Activated CD8-positive, alpha-beta memory T cell treated with anti-CD3 and anti-CD28 coated beads, Interleukin-2, amount 10 ng/mL, durations not matched to agents 7 days and 5 days (primary cell): ENCODE results near the gene GATB. TPM values are rescaled to one million over a fixed set of nuclear protein-coding genes. Genes with fewer than 3 reads are reported as not detected.

ENCODE experiments used
- ATAC-seq: fragments of 150-1000 bp; cut with Tn5 transposase; one replicate; pipeline ENCODE4 v1.10.0; 2021; ENCODE audit warnings: moderate library complexity
- CTCF ChIA-PET: fragments of 350-600 bp; sonication (Branson Sonifier 250); formaldehyde crosslinking; loops from one replicate; lab custom pipeline; 2021; ENCODE audit warnings: antibody characterized with exemption; lab: Charles Lee
- DNase-seq: peaks from one replicate; pipeline ENCODE4 v3.0.0-alpha.2; 2020
- H3K27ac Mint-ChIP-seq: one replicate; pipeline ENCODE4 v1.8.0; 2021; ENCODE audit warnings: mild to moderate bottlenecking, mixed read lengths
- H3K27me3 Mint-ChIP-seq: one replicate; pipeline ENCODE4 v1.8.0; 2021; ENCODE audit warnings: mixed read lengths
- H3K36me3 Mint-ChIP-seq: one replicate; pipeline ENCODE4 v1.8.0; 2021; ENCODE audit warnings: mild to moderate bottlenecking, mixed read lengths
- H3K4me1 Mint-ChIP-seq: one replicate; pipeline ENCODE4 v1.8.0; 2021; ENCODE audit warnings: mixed read lengths
- H3K4me3 Mint-ChIP-seq: one replicate; pipeline ENCODE4 v1.8.0; 2021; ENCODE audit warnings: mild to moderate bottlenecking, moderate library complexity, mixed read lengths
- H3K9me3 Mint-ChIP-seq: one replicate; pipeline ENCODE4 v1.8.0; 2022; ENCODE audit warnings: low read depth, mixed read lengths
- total RNA-seq, 2 experiments: library from RNA; stranded (reverse); gene quantifications; one replicate each; pipeline ENCODE4 v1.2.3, GENCODE V29; 2021

The GATB gene
- total RNA-seq, 2 experiments from 2014 or later = 14.1 to 17.9 TPM

- Mint-ChIP-seq H3K4me3 (no peak overlapping the region), H3K27ac (no peak overlapping the region), H3K4me1 (no peaks in the 10 kb centered on the region), H3K36me3 (no peaks in the 10 kb centered on the region), H3K9me3 (no peaks in the 10 kb centered on the region), H3K27me3 (peaks cover 9% of the 10 kb centered on the region)
- no peak for DNase-seq
- no peak for ATAC-seq
- CTCF ChIA-PET = no interaction called here
These were observed 38.0 kb upstream of the GATB start for GRCh38 chr4:151798678-151799416.

DNA sequence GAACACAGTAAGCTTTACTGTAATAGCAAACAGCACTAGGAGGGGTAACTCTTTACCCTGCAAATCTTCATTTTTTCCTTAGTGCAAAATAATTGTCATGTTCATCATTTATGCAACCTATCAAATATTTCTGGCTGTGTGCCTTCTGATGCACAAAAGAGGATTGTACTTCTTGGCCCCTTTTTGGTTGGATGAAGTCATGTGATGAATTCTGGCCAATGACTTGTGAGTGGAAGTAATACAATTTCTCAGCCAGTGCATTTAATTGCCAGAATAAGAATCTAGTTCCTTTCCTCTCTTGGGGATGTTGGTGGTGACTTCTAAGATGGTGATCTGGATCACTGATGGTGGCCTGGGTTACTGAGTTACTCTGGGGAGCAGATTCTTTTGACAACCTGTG lies 37.0 kb upstream of the GATB start:
- CTCF ChIA-PET = no interaction called here
- Mint-ChIP-seq H3K27ac (no peak overlapping the region), H3K36me3 (no peaks in the 10 kb centered on the region), H3K4me1 (no peaks in the 10 kb centered on the region), H3K4me3 (no peak overlapping the region), H3K9me3 (no peaks in the 10 kb centered on the region), H3K27me3 (peaks cover 9% of the 10 kb centered on the region)
- ATAC-seq (no peak), DNase-seq (no peak)

DNA sequence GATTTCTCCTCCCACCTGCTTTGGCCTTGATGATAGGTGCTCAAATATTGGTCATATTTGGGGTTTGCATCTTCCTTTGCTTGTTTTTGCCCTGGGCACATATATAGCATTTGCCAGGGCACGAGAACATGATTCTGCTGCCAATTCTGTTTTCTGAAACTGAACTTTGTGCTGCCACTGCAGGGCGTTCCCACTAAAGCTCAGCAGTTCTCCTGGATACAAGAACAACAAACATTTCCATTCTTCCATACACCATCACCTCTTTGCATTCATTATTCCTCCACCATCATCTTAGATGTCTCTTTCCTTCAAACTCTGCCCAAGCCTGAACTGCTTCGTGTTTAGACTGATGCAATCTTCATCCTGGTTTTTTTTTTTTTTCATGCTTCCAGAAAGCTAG lies 36.3 kb upstream of the GATB start:
- ATAC-seq = no peak

DNA sequence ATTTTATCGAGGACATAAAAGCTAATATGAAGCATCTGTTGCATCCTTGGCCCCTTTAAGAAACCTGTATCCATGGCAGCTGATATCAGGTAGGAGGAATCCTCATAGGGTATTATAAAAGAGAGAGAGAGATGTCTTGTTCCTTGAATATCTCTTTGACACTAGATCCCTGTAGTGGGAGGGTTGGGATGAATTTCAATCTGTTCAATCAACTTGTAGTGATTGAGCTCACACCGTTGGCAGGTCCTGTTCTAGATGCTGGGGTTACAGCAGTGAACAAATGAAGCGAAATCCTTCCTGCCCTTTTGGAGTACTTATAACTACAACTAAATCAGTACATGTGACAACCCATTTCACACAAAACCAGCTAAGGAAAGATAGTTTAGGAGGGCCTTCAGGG lies 35.3 kb upstream of the GATB start:
- Mint-ChIP-seq H3K4me1 (no peaks in the 10 kb centered on the region), H3K27me3 (peaks cover 13% of the 10 kb centered on the region), H3K27ac (no peak overlapping the region), H3K4me3 (no peak overlapping the region), H3K36me3 (no peaks in the 10 kb centered on the region), H3K9me3 (no peaks in the 10 kb centered on the region)
- no peak for ATAC-seq
- CTCF ChIA-PET = interaction anchor here (0.6 to 1.1 kb wide), 2 partner anchors 14 to 1881 kb away, joined by 3 read pairs; no protein-coding TSS in a partner anchor
- DNase-seq = no peak

More for the DNA sequence above, 36.3 kb upstream of the GATB start:
- DNase-seq = no peak
- no peaks in the 10 kb centered on the region for H3K4me1 Mint-ChIP-seq
- no peak overlapping the region for H3K4me3 Mint-ChIP-seq
- peaks cover 9% of the 10 kb centered on the region for H3K27me3 Mint-ChIP-seq
- H3K27ac Mint-ChIP-seq = no peak overlapping the region
- H3K9me3 Mint-ChIP-seq = no peaks in the 10 kb centered on the region
- H3K36me3 Mint-ChIP-seq = no peaks in the 10 kb centered on the region
- CTCF ChIA-PET = no interaction called here

- CTCF ChIA-PET = no interaction called here
- Mint-ChIP-seq H3K27ac (no peak overlapping the region), H3K9me3 (no peaks in the 10 kb centered on the region), H3K4me1 (no peaks in the 10 kb centered on the region), H3K27me3 (peaks cover 18% of the 10 kb centered on the region), H3K36me3 (no peaks in the 10 kb centered on the region), H3K4me3 (no peak overlapping the region)
- DNase-seq (no peak), ATAC-seq (no peak)
These were observed 32.2 kb upstream of the GATB start for GRCh38 chr4:151792995-151793394.

GRCh38 chr4:151792530-151792929 lies 31.7 kb upstream of the GATB start:
- Mint-ChIP-seq H3K4me1 (no peaks in the 10 kb centered on the region), H3K27me3 (peaks cover 18% of the 10 kb centered on the region), H3K9me3 (no peaks in the 10 kb centered on the region), H3K27ac (no peak overlapping the region), H3K36me3 (no peaks in the 10 kb centered on the region), H3K4me3 (no peak overlapping the region)
- CTCF ChIA-PET = interaction anchor here (1.0 kb wide), 1 partner anchor 10 kb away, joined by 4 read pairs; no protein-coding TSS in a partner anchor
- no peak for DNase-seq
- ATAC-seq = no peak

GRCh38 chr4:151788021-151788420 lies 27.2 kb upstream of the GATB start:
- no peak overlapping the region for H3K4me3 Mint-ChIP-seq

GRCh38 chr4:151786158-151786495 lies 25.3 kb upstream of the GATB start:
- no peaks in the 10 kb centered on the region for H3K9me3 Mint-ChIP-seq
- ATAC-seq (no peak), DNase-seq (no peak)
- H3K27ac Mint-ChIP-seq = no peak overlapping the region
- no peak overlapping the region for H3K4me3 Mint-ChIP-seq
- peaks cover 28% of the 10 kb centered on the region for H3K27me3 Mint-ChIP-seq
- H3K4me1 Mint-ChIP-seq = no peaks in the 10 kb centered on the region
- H3K36me3 Mint-ChIP-seq = no peaks in the 10 kb centered on the region
- CTCF ChIA-PET = interaction anchor here (0.7 kb wide), 1 partner anchor 139 kb away, joined by 3 read pairs; no protein-coding TSS in a partner anchor

More at GRCh38 chr4:151788021-151788420, 27.2 kb upstream of the GATB start:
- Mint-ChIP-seq H3K36me3 (no peaks in the 10 kb centered on the region), H3K9me3 (no peaks in the 10 kb centered on the region), H3K27ac (no peak overlapping the region), H3K27me3 (peaks cover 24% of the 10 kb centered on the region), H3K4me1 (no peaks in the 10 kb centered on the region)
- CTCF ChIA-PET = no interaction called here
- no peak for ATAC-seq
- DNase-seq = no peak

DNA sequence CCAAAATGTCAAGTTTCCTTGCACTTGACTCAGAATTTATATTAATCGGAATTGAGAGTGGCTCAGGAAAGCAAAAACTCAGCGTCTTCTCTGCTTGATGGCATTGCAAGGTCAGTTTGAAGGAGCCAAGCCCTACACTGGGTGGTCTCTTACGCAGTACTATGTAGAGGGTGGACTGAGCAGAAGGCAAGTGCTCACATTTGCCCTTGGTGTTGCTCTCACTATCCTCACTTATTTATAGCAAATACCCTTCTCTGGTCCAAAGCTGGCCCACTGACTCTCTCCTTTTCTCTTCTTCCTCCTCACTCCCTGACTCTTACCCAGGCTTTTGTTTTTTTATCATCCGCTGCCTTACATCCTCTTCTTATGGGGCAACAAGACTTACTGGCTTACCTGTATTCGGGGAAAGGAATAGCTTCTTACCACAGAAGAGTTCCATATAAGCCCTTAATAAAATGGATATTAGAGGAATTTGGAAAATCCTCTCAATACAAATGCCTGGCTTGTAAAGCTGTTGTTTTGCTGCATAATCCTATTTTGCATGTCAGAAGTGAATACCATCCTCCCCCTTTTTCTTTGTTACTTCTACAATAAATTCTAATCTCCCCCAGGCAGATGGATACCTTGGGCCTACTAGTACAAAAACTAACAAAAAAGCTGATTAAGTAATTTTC lies 24.8 kb upstream of the GATB start:
- H3K27me3 Mint-ChIP-seq = peaks cover 28% of the 10 kb centered on the region
- H3K4me1 Mint-ChIP-seq = no peaks in the 10 kb centered on the region
- H3K4me3 Mint-ChIP-seq = no peak overlapping the region
- no peak for ATAC-seq
- H3K27ac Mint-ChIP-seq = no peak overlapping the region
- no peak for DNase-seq
- H3K36me3 Mint-ChIP-seq = no peaks in the 10 kb centered on the region
- H3K9me3 Mint-ChIP-seq = no peaks in the 10 kb centered on the region
- CTCF ChIA-PET = no interaction called here

DNA sequence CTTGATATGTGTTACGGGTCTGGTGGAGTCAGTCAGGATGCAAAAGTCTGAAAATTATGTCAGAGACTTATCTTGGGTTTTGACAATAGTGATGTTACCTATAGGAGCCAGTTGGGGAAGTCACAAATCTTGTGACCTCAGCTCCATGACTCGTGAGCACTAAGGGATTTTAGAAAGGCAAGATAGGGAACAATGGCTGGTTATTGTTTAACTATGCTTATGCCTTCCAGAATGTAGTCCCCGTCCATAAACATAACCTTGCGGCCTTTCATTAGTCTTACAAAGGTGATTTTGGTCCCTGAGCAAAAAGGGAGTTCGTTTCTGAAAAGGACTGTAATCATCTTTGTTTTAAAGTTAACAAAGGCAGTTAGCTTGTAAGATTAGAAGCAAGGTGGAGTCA lies 23.9 kb upstream of the GATB start:
- Mint-ChIP-seq H3K4me1 (no peaks in the 10 kb centered on the region), H3K27me3 (peaks cover 25% of the 10 kb centered on the region), H3K27ac (no peak overlapping the region), H3K4me3 (no peak overlapping the region), H3K36me3 (no peaks in the 10 kb centered on the region), H3K9me3 (no peaks in the 10 kb centered on the region)
- CTCF ChIA-PET = no interaction called here
- no peak for DNase-seq
- no peak for ATAC-seq

GRCh38 chr4:151783867-151784266 lies 23.1 kb upstream of the GATB start:
- ATAC-seq (no peak), DNase-seq (no peak)
- H3K9me3 Mint-ChIP-seq = no peaks in the 10 kb centered on the region
- no peak overlapping the region for H3K4me3 Mint-ChIP-seq
- no peaks in the 10 kb centered on the region for H3K4me1 Mint-ChIP-seq
- H3K27ac Mint-ChIP-seq = no peak overlapping the region
- no peaks in the 10 kb centered on the region for H3K36me3 Mint-ChIP-seq
- CTCF ChIA-PET = interaction anchor here (1.8 kb wide), 1 partner anchor 18 kb away, joined by 4 read pairs; no protein-coding TSS in a partner anchor
- H3K27me3 Mint-ChIP-seq = peaks cover 27% of the 10 kb centered on the region

DNA sequence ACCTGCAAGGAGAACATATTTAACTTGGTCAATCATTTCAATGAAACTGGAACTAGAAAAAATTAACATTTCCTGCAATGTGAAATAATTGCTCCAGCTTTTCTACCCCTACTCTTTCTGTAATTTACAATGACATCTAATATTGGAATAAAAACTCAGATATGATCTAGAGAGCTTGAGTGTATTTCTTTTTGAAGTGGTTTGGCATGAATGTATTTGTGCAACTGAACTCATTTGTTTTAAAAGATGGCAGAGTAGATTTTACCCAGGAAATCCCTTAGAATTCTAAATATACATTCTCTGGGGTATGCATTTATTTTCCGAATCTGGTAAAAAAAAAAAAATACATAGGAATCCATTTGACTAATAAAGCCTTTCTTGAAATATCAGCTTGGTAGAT lies 21.5 kb upstream of the GATB start:
- Mint-ChIP-seq H3K36me3 (no peaks in the 10 kb centered on the region), H3K4me3 (no peak overlapping the region), H3K4me1 (no peaks in the 10 kb centered on the region), H3K27ac (no peak overlapping the region), H3K9me3 (no peaks in the 10 kb centered on the region), H3K27me3 (peaks cover 30% of the 10 kb centered on the region)
- CTCF ChIA-PET = interaction anchor here (1.8 kb wide), 1 partner anchor 19 kb away, joined by 4 read pairs; no protein-coding TSS in a partner anchor
- DNase-seq (no peak), ATAC-seq (no peak)

DNA sequence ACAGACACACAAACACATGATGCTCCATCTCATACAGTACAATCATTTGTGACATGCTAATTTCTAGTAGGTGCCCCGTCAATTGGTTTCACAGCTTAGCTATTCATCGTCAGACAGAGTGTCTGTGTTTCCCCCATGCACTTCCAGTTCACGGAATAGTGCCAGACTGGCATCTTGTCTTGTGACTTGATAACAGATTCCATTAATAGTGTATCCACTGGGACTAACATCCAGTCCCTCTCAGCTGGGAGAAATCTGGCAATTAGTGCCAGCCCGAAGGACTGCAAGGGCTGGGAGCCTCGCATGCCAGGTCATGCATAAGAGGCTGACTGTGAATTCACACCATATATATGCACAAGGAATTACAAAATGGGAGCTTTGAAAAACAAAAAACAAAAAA lies 20.2 kb upstream of the GATB start:
- H3K9me3 Mint-ChIP-seq = no peaks in the 10 kb centered on the region
- DNase-seq (no peak), ATAC-seq (no peak)
- no peak overlapping the region for H3K4me3 Mint-ChIP-seq
- no peak overlapping the region for H3K27ac Mint-ChIP-seq
- CTCF ChIA-PET = no interaction called here
- peaks cover 37% of the 10 kb centered on the region for H3K27me3 Mint-ChIP-seq
- no peaks in the 10 kb centered on the region for H3K36me3 Mint-ChIP-seq
- H3K4me1 Mint-ChIP-seq = no peaks in the 10 kb centered on the region

DNA sequence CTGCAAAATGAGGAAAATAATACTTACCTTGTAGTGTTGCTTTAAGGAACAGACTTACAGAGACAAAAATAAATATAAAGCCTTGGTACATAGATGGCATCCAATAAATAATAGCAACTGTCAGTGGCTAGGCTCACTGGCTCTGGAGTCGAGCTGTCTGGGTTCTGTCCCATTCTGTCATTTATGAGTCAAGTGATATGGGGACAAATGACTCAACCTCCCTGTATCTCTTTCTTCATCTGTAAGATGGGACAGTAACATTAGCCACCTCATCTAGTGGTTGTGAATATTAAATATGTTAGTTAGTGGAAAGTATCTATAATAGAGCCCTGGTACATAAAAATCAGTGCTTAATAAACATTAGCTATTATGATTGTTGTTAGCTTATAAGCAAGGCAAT lies 16.7 kb upstream of the GATB start:
- Mint-ChIP-seq H3K9me3 (peaks cover 8% of the 10 kb centered on the region), H3K4me3 (no peak overlapping the region), H3K4me1 (no peaks in the 10 kb centered on the region), H3K36me3 (no peaks in the 10 kb centered on the region), H3K27me3 (peaks cover 37% of the 10 kb centered on the region), H3K27ac (no peak overlapping the region)
- CTCF ChIA-PET = no interaction called here
- DNase-seq = no peak
- ATAC-seq = no peak
